ENCODE results near the gene ATP23.

DNA sequence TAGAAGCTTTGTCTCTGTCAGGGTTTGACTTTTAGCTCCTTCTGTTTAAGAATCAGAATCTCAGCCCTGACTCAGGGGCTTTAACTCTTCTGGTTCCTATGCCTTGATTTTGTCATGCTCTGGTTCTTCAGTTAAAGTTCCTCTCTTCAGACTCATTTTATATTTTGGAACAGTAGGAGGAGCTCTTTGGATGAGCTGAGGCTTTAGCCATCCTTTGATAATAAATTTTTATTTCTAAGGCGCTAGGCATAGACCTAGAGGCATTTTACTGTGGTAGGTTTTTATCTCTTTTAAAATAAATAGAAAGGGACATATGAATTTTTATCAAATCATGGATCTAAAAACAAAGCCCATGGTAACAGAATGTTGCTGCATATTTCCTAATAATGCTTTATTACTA is 51.7 kb downstream of the ATP23 start:
- TF ChIP-seq, protein P1, sequence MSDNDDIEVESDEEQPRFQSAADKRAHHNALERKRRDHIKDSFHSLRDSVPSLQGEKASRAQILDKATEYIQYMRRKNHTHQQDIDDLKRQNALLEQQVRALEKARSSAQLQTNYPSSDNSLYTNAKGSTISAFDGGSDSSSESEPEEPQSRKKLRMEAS (IDR thresholded peaks at IDR 0.05; ENCODE audit: low read depth, low read length) = no peak
- TF ChIP-seq ZNF622 (IDR thresholded peaks at IDR 0.05) (no peak), BHLHE40 (IDR thresholded peaks at IDR 0.05; ENCODE audit: borderline replicate concordance in 1 of 2, low read depth in 2 of 2, low read length in 1 of 2) (no peak), RAD51 (IDR thresholded peaks at IDR 0.05) (no peak), SP1 (IDR thresholded peaks at IDR 0.05; ENCODE audit: low read depth, low read length) (no peak), POLR2A (IDR thresholded peaks at IDR 0.05; ENCODE audit: low read depth, low read length) (no peak)
- TF ChIP-seq, protein P2, sequence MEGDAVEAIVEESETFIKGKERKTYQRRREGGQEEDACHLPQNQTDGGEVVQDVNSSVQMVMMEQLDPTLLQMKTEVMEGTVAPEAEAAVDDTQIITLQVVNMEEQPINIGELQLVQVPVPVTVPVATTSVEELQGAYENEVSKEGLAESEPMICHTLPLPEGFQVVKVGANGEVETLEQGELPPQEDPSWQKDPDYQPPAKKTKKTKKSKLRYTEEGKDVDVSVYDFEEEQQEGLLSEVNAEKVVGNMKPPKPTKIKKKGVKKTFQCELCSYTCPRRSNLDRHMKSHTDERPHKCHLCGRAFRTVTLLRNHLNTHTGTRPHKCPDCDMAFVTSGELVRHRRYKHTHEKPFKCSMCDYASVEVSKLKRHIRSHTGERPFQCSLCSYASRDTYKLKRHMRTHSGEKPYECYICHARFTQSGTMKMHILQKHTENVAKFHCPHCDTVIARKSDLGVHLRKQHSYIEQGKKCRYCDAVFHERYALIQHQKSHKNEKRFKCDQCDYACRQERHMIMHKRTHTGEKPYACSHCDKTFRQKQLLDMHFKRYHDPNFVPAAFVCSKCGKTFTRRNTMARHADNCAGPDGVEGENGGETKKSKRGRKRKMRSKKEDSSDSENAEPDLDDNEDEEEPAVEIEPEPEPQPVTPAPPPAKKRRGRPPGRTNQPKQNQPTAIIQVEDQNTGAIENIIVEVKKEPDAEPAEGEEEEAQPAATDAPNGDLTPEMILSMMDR (IDR thresholded peaks at IDR 0.05 in 2 of 3, conservative IDR thresholded peaks at IDR 0.05 in 1 of 3; ENCODE audit: control insufficient read depth in 2 of 3, extremely low read depth in 1 of 3, insufficient read depth in 1 of 3, low read depth in 3 of 3, low read length in 3 of 3) = no peak
- TF ChIP-seq, protein P3, sequence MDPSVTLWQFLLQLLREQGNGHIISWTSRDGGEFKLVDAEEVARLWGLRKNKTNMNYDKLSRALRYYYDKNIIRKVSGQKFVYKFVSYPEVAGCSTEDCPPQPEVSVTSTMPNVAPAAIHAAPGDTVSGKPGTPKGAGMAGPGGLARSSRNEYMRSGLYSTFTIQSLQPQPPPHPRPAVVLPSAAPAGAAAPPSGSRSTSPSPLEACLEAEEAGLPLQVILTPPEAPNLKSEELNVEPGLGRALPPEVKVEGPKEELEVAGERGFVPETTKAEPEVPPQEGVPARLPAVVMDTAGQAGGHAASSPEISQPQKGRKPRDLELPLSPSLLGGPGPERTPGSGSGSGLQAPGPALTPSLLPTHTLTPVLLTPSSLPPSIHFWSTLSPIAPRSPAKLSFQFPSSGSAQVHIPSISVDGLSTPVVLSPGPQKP (IDR thresholded peaks at IDR 0.05; ENCODE audit: low read depth, low read length) = no peak
